GM18511 (cell line): ENCODE measurements around the gene PCLO.
"Not testable (repeated sequence)": the region's sequence is repeated elsewhere in the genome, so short reads cannot be mapped to it uniquely, and the experiment has no call there.

ENCODE experiments used
- ATAC-seq: cut with Tn5 transposase; IDR thresholded peaks from one replicate; pipeline ENCODE4 v1.9.1; 2021; ENCODE audit warnings: mild to moderate bottlenecking, moderate library complexity; ENCODE audit not compliant: unreplicated experiment

The PCLO gene

GRCh38 chr7:82742163-82742562 lies 420.5 kb downstream of the PCLO start:
- no peak for ATAC-seq

GRCh38 chr7:82741493-82741892 lies 421.2 kb downstream of the PCLO start:
- ATAC-seq = no peak

GRCh38 chr7:82740246-82740848 lies 422.3 kb downstream of the PCLO start:
- no peak for ATAC-seq

- no peak for ATAC-seq
Measured at GRCh38 chr7:82736633-82737032, 426.1 kb downstream of the PCLO start.

- no peak for ATAC-seq
Measured at GRCh38 chr7:82732677-82733076, 430.0 kb downstream of the PCLO start.

- ATAC-seq = no peak
Measured at GRCh38 chr7:82729172-82730030, 433.3 kb downstream of the PCLO start.

- ATAC-seq = no peak
Measured at GRCh38 chr7:82726038-82726800, 436.5 kb downstream of the PCLO start.

GRCh38 chr7:82723411-82723810 lies 439.3 kb downstream of the PCLO start:
- ATAC-seq = no peak

GRCh38 chr7:82722946-82723345 lies 439.7 kb downstream of the PCLO start:
- ATAC-seq = no peak

- ATAC-seq = no peak
Measured at GRCh38 chr7:82715344-82715743, 447.3 kb downstream of the PCLO start.

GRCh38 chr7:82714883-82715282 lies 447.8 kb downstream of the PCLO start:
- no peak for ATAC-seq

GRCh38 chr7:82713506-82713905 lies 449.2 kb downstream of the PCLO start:
- no peak for ATAC-seq

- not testable (repeated sequence) for ATAC-seq
Measured at GRCh38 chr7:82706344-82706743, 456.3 kb downstream of the PCLO start.

GRCh38 chr7:82705517-82706260 lies 457.0 kb downstream of the PCLO start:
- ATAC-seq = no peak

GRCh38 chr7:82704121-82704520 lies 458.6 kb downstream of the PCLO start:
- no peak for ATAC-seq
